Left ventricle myocardium superior (tissue), 1 donor: ENCODE measurements around the gene ZNF28. TPM values are rescaled to one million over a fixed set of nuclear protein-coding genes. Genes with fewer than 3 reads are reported as not detected.
"Not testable (repeated sequence)": the region's sequence is repeated elsewhere in the genome, so short reads cannot be mapped to it uniquely, and the experiment has no call there.

Experiments used
- ATAC-seq: fragments of 200-7000 bp; cut with Tn5 transposase; one replicate; pipeline ENCODE4 v1.9.1; 2020; ENCODE audit warnings: mild to moderate bottlenecking, moderate library complexity
- DNase-seq: peaks from one replicate; pipeline ENCODE4 v3.0.0-alpha.2; 2020
- intact Hi-C: fragments of 100-400 bp; cut with micrococcal nuclease; formaldehyde crosslinking; loops from one replicate; pipeline ENCODE4 v1.11.0; 2022
- long read RNA-seq: library from polyadenylated mRNA; unstranded; transcript quantifications from one replicate; pipeline ENCODE4 v2.0.0, GENCODE V29; 2021
- total RNA-seq: library from RNA; stranded (reverse); fragmentation: NEBNext Ultra II Directional; extraction: Animal tissue kit (Norgen Biotek cat#: 25700); gene quantifications from one replicate; pipeline ENCODE4 v1.2.1, GENCODE V29; 2021
- donor health status: DM: no; HTN: yes; CAD: no; lungs with severe emphysema.

The ZNF28 gene
- total RNA-seq = 9.2 TPM
- long read RNA-seq, full-length matches to known transcripts = 4 of 15 reads
- long read RNA-seq, partial matches to known transcripts = 0 of 15 reads
- long read RNA-seq, other reads (novel, unspliced or antisense) = 11 of 15 reads

DNA sequence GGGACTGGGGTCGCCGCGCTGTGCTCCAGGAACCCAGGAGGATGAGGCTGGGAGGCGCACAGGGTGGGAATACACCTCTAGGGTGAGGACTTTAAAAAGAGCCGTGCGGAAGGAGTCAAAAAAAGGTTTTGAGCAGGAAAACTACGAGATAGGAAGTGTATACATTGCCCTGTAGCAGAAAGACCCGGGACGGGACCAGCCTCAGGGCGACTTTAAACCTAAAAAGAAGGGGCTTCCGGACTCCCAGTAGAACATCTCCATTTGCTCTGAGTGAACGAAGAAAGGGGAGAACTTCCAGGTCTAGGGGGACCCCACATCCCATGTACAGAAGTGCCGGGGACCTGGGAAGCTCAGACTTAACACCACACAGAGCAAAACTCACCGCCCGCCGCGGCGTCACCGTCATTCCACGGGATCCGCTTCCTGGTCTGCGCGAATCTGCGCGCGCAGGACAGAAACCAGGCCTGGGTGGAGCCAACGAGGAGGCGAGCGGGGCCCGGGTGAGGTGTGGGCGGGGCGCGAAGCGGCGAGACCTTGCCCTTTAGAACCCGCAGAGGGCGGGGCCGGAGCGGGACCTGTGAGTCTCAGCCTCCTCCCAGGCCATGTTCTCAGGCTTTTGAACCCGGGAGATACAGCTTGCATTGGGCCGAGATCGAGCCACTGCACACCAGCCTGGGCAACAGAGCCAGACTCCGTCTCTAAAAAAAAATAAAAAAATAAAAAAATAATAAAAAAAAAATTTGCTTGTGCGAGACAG lies at the start of gene ZNF28:
ZNF28 (minus strand) TSS at position 430 of the 757 bp plus-strand sequence. CDS start 3,675 bp downstream, outside the sequence.
- ATAC-seq = peak; percentile 100
- intact Hi-C loops = not testable (repeated sequence)
- peak; percentile 91 for DNase-seq

DNA sequence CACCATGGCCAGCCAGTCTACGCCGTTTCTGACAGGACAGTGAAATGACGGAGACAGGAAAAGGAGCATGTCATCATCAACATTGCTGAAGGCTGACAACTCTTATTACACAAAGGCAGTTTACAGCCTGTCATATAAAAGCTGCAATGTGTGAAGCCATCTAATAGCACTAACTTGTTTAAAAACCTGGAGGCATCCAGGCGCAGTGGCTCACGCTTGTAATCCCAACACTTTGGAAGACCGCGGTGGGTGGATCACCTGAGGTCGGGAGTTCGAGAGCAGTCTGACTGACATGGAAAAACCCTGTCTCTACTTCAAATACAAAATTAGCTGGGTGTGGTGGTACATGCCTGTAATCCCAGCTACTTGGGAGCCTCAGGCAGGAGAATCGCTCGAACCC lies 46.6 kb upstream of the ZNF28 start:
- DNase-seq, intact Hi-C loops: not testable (repeated sequence)

DNA sequence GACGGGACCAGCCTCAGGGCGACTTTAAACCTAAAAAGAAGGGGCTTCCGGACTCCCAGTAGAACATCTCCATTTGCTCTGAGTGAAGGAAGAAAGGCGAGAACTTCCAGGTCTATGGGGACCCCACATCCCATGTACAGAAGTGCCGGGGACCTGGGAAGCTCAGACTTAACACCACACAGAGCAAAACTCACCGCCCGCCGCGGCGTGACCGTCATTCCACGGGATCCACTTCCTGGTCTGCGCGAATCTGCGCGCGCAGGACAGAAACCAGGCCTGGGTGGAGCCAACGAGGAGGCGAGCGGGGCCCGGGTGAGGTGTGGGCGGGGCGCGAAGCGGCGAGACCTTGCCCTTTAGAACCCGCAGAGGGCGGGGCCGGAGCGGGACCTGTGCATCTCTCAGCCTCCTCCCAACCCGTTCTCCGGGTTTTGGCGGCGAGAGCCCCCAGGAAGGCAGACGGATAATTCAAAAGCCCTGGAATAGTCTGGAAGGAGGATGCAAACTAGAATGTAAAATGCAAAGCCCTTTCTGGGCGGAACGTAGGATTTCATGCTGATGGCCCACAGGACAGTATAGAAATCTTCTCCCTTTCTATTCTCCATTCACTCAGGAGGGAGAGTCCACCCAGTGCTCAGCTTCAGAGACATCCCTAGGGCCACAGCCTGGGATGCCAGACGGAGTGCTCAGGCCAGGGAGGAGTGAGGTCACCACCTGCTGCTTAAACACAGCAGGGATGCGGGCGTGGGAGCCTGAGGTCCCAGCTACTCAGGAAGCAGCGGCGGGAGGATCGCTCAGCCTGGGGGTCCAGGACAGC lies 36.2 kb upstream of the ZNF28 start, which contains the start of gene ZNF468:
ZNF468 (minus strand) TSS at position 242 of the 814 bp plus-strand sequence. CDS start 3,347 bp downstream, outside the sequence.
- intact Hi-C loops = not testable (repeated sequence)
- DNase-seq (peak; percentile 77), ATAC-seq (peak; percentile 100)

More for the DNA sequence above, 46.6 kb upstream of the ZNF28 start:
- not testable (repeated sequence) for ATAC-seq

DNA sequence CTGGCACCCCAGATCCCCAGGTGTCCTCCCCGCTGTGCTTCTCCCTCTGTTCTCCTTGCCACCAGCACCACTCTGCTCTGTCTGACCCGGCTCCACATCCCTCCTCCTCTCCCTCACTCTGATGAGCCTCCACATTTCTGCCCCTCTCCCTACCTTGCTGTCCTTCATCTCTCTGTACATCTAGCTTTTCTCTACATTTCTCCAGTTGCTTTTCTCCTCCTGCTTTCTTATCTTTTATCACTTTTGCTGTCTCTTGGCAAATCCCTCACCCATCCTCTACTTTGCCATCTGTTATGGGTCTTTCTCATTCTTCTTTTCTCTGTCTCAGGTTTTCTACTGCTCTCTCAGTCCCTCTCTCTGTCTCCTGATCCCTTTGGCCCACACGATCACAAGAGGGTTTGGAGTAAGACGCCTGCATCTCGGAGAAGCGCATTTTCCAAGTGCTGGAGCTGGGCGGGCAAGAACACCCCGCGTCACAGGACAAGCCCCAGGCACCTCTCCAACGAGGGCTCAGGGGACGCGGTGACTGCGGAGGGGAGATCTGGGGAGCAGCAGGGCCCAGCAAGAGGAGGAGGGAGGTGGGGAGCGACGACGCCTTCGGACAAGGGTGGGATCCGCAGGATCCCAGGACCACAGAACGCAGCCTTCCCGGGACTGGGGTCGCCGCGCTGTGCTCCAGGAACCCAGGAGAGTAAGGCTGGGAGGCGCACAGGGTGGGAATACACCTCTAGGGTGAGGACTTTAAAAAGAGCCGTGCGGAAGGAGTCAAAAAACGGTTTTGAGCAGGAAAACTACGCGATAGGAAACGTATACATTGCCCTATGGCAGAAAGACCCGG lies 35.3 kb upstream of the ZNF28 start:
- peak; percentile 49 for ATAC-seq
- DNase-seq, intact Hi-C loops: not testable (repeated sequence)

DNA sequence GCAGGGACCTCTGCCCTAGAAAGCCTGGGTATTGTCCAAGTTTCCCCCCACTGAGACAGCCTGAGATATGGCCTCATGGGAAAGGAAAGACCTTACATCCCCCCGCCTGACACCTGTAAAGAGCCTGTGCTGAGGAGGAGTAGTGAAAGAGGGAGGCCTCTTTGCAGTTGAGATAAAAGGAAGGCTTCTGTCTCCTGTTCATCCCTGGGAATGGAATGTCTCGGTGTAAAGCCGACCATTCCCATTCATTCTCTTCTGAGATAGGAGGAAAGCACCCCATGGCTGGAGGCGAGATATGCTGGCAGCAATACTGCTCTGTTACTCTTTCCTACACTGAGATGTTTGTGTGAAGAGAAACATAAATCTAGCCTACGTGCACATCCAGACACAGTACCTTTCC lies 25.9 kb upstream of the ZNF28 start:
- DNase-seq, intact Hi-C loops, ATAC-seq: not testable (repeated sequence)

DNA sequence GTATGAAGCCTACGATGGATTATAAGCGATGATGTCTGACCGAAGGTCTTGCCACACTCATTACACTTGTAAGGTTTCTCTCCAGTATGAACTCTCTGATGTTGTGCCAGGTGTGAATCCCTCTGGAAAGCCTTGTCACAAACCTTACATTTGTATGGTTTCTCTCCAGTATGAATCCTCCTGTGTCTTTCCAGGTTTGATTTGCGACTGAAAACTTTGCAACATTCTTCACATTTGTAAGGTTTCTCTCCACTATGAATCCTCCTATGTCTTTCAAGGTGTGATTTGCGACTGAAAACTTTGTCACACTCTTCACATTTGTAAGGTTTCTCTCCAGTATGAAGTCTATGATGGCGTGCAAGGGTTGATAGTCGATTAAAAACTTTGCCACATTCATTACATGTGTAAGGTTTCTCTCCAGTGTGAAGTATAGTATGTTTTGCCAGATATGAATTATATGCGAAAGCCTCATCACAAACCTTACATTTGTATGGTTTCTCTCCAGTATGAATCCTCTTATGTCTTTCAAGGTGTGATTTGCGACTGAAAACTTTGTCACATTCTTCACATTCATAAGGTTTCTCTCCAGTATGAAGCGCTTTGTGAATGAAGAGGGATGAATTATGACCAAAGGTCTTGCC lies 19.5 kb upstream of the ZNF28 start:
- DNase-seq, ATAC-seq, intact Hi-C loops: not testable (repeated sequence)

DNA sequence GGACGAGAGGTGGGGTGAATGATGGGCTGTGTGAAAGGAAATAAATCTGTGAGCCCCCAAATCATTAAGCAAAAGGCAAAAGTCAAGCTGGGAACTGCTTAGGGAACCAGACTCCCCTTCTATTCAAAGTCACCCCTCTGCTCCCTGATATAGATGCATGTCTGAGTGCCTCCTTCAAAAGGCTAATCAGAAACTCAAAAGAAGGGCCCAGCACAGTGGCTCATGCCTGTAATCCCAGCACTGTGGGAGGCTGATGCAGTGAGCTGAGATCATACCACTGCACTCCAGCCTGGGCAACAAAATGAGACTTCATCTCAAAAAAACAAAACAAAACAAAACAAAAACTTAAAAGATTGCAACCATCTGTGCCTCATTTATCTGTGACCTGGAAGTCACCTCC lies 12.9 kb upstream of the ZNF28 start:
- intact Hi-C loops, ATAC-seq, DNase-seq: not testable (repeated sequence)

DNA sequence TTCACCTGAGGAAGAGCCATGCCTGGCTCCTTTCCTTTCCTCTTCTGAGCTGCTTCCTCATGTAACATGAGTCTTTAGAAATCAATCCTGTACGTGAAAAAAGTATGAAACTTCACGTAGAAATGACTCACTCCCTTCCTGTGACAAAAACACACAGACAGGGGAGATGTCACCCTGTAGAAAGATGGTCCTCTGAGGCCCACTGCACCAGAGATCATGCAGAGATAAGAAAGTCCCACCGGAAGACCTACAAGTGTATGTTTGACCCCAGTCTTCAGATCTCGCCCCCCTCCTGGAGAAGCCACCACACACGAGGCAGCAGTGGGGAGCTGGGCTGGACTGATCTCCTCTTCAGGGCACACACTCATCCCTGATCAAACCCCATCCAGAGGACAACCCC lies 12.1 kb upstream of the ZNF28 start:
- DNase-seq, ATAC-seq, intact Hi-C loops: not testable (repeated sequence)

DNA sequence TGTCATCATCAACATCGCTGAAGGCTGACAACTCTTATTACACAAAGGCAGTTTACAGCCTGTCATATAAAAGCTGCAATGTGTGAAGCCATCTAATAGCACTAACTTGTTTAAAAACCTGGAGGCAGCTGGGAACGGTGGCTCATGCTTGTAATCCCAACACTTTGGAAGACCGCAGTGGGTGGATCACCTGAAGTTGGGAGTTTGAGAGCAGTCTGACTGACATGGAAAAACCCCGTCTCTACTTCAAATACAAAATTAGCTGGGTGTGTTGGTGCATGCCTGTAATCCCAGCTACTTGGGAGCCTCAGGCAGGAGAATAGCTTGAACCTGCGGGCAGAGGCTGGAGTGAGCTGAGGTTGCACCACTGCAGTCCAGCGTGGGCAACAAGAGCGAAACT lies 8.4 kb upstream of the ZNF28 start:
- intact Hi-C loops, DNase-seq, ATAC-seq: not testable (repeated sequence)

DNA sequence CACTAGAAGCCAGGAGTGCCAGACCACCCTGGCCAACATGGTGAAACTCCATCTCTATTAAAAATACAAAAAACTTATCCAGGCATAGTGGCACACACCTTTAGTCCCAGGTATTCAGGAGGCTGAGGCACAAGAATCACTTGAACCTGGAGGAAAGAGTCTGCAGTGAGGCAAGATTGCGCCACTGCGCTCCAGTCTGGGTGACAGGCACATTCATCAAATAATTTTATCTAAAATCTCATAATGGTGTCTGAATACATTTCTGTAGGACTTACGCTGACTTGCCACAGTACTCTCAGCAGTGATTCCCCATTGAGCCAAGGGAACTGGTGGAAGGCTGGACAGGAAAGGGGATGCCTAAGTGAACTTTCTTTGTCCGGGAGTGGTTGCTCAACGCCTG lies 4.3 kb upstream of the ZNF28 start:
- intact Hi-C loops = no loop called here
- ATAC-seq (no peak), DNase-seq (no peak)

DNA sequence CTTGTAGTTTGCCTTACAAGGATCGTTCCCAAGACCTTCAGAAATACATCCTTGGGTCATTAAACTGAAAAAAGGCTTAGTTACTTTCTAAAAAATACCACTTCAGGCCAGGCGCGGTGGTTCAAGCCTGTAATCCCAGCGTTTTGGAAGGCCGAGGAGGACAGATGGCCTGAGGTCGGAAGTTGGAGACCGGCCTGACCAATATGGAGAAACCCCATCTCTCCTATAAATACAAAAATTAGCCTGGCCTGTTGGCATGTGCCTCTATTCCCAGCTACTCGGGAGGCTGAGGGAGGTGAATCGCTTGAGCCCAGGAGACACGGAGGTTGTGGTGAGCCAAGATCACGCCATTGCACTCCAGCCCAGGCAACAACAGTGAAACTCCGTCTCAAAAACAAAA lies 2.2 kb upstream of the ZNF28 start:
- DNase-seq (no peak), ATAC-seq (no peak)
- intact Hi-C loops = no loop called here

DNA sequence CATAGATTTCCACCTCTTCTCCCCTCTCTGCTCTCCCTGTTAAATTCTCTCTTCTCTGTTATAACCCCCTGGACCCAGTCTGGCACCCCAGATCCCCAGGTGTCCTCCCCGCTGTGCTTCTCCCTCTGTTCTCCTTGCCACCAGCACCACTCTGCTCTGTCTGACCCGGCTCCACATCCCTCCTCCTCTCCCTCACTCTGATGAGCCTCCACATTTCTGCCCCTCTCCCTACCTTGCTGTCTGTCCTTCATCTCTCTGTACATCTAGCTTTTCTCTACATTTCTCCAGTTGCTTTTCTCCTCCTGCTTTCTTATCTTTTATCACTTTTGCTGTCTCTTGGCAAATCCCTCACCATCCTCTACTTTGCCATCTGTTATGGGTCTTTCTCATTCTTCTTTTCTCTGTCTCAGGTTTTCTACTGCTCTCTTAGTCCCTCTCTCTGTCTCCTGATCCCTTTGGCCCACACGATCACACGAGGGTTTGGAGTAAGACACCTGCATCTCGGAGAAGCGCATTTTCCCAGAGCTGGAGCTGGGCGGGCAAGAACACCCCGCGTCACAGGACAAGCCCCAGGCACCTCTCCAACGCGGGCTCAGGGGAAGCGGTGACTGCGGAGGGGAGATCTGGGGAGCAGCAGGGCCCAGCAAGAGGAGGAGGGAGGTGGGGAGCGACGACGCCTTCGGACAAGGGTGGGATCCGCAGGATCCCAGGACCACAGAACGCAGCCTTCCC lies 795 bp downstream of the ZNF28 start:
- peak; percentile 48 for DNase-seq
- peak; percentile 64 for ATAC-seq
- intact Hi-C loops = not testable (repeated sequence)

DNA sequence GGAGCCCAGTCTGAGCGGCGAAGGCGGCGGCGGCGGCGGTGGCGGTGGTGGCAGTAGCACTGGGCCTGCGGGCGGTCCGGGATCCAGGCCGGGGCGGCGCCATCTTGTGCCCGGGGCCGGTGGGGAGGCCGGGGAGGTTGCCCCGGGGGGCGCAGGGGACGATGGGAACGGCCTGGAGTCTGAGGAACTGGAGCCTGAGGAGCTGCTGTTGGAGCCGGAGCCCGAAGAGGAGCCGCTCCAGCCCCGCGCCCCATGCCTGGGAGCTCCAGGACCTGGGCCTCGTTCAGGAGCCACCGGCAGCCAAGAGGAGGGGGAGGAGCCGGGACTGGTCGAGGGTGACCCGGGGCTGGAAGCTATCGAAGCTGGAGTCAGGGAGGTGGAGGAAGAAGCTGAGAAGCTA lies 11.6 kb downstream of the ZNF28 start:
- DNase-seq = no peak
- intact Hi-C loops = no loop called here
- ATAC-seq = no peak

DNA sequence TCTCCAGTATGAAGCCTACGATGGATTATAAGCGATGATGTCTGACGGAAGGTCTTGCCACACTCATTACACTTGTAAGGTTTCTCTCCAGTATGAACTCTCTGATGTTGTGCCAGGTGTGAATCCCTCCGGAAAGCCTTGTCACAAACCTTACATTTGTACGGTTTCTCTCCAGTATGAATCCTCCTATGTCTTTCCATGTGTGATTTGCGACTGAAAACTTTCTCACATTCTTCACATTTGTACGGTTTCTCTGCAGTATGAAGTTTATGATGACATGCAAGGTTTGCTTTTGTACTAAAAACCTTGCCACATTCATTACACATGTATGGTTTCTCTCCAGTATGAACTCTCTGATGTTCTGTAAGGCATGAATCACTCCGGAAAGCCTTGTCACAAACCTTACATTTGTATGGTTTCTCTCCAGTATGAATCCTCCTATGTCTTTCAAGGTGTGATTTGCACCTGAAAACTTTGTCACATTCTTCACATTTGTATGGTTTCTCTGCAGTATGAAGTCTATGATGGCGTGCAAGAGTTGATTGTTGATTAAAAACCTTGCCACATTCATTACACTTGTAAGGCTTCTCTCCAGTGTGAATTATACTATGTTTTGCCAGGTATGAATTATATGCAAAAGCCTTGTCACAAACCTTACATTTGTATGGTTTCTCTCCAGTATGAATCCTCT lies 21.3 kb downstream of the ZNF28 start:
- DNase-seq = not testable (repeated sequence)

DNA sequence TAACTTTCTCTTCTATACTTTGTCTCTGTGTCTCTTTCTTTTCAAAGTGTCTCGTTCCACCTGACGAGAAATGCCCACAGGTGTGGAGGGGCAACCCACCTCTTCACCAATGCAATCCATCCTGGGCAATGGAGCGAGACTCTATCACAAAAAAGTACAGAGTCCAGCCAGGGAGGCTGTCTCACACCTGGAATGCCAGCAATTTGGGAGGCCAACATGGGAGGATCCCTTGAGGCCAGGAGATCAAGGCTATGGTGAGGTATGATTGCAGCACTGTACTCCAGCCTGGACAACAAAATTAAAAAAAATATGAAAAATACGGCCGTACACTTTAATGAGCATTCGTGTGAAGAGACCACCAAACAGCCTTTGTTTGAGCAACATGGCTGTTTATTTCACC lies 32.0 kb downstream of the ZNF28 start:
- DNase-seq (no peak), ATAC-seq (no peak)
- intact Hi-C loops = no loop called here

More for the DNA sequence above, 21.3 kb downstream of the ZNF28 start:
- ATAC-seq, intact Hi-C loops: not testable (repeated sequence)

DNA sequence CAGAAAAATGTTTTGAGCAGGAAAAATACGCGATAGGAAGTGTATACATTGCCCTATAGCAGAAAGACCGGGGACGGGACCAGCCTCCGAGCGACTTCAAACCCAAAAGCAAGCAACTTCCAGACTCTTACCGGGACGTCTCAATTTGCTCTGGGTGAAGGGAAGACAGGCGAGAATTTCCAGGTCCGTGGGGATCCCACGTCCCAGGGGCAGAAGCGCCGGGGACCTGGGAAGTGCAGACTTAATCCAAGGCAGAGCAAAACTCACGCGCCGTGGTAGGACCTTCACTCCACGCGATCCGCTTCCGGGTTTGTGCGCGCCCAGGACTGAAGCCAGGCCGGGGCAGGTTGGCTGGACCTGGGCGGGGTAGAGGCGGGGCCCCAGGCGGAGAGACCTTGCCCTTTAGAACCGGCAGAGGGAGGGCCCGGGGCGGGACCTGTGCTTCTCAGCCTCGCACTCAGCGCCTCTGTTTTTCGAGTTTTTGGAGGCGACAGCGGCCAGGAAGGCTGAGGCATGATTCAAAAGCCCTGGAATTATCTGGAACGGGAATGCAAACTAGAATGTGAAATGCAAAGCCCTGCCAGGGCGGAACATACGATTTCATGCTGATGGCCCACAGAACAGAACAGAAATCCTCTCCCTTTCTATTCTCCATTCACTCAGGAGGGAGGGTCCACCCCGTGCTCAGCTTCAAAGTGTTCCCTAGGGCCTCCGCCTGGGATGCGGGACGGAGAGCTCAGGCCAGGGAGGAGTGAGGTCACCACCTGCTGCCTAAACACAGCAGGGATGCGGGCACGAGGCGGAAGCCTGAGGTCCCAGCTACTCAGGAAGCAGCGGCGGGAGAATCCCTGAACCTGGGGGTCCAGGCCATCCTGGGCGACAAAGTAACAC lies 34.7 kb downstream of the ZNF28 start, which contains the start of gene ZNF600:
ZNF600 (minus strand) TSS at position 328 of the 891 bp plus-strand sequence. CDS start 7,903 bp downstream, outside the sequence.
- ATAC-seq (peak; percentile 100), DNase-seq (peak; percentile 94)
- intact Hi-C loops = not testable (repeated sequence)
